ENCODE data around the gene RIMBP3C. TPM values are rescaled to one million over a fixed set of nuclear protein-coding genes. Genes with fewer than 3 reads are reported as not detected.

The RIMBP3C gene
- total and polyA plus RNA-seq, 2 donors (not counting 1 experiment from before 2014, with no cell fraction given), result 0.22 to 0.89 TPM

DNA sequence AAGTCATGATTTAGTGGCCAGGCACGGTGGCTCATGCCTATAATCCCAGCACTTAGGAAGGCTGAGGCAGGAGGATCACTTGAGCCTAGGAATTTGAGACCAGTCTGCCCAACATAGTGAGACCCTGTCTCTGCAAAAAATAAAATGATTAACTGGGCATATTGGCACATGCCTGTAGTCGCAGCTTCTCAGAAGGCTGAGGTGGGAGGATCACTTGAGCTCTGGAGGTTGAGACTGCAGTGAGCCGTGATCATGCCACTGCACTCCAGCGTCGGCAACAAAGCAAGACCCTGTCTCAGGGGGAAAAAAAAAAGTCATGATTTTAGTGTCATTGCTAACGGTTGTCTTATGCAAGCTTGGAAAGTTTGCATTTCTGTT is 28.2 kb upstream of the RIMBP3C start:
- Histone ChIP-seq H3K27me3 (replicated peaks in 1 of 4; ENCODE audit: control extremely low read depth in 1 of 4, control insufficient read depth in 3 of 4, insufficient read depth in 4 of 4, low read length in 3 of 4) (no peaks in the 10 kb centered on the region), H3K36me3 (replicated peaks in 1 of 2; ENCODE audit: control extremely low read depth in 1 of 2, control insufficient read depth in 1 of 2, extremely low read depth in 1 of 2, insufficient read depth in 2 of 2, low read length in 1 of 2) (peaks cover 3 to 10% of the 10 kb centered on the region in 2 experiments), H3K27ac (ENCODE audit: low read length in 2 of 2) (no peak overlapping the region), H3K4me3 (ENCODE audit: control extremely low read depth in 1 of 5, extremely low read depth in 1 of 5, insufficient read depth in 1 of 5, low read depth in 2 of 5, low read length in 4 of 5) (no peak overlapping the region), H4K20me1 (ENCODE audit: control insufficient read depth, insufficient read depth, low read length, poor library complexity, severe bottlenecking) (peaks cover 85% of the 10 kb centered on the region), H3K9me3 (ENCODE audit: control extremely low read depth in 1 of 3, control insufficient read depth in 2 of 3, insufficient read depth in 1 of 3, low read length in 2 of 3) (no peaks in the 10 kb centered on the region), H3K4me2 (replicated peaks; ENCODE audit: low read depth, low read length, poor library complexity, severe bottlenecking) (no peak overlapping the region), H3K9ac (ENCODE audit: low read length) (no peak overlapping the region), H3K4me1 (ENCODE audit: control insufficient read depth in 2 of 2, insufficient read depth in 2 of 2, low read length in 2 of 2) (peaks cover 8 to 29% of the 10 kb centered on the region in 2 donors), H2AFZ (ENCODE audit: insufficient read depth, low read depth, low read length, poor library complexity, severe bottlenecking) (no peak overlapping the region), H3K79me2 (ENCODE audit: control insufficient read depth, insufficient read depth, low read length) (peaks cover 97% of the 10 kb centered on the region)
- H3K4me1 Mint-ChIP-seq, result peaks cover 47% of the 10 kb centered on the region
- H3K27me3 Mint-ChIP-seq, result no peaks in the 10 kb centered on the region
- intact Hi-C loops (cut with micrococcal nuclease), result no loop called here
- no peak for ATAC-seq (ENCODE audit: low read depth)
- POLR2A ChIA-PET, result no interaction called here
- H3K4me3 Mint-ChIP-seq, result no peak overlapping the region
- CTCF ChIA-PET, result interaction anchor here (0.7 kb wide), 1 partner anchor 18 kb away, joined by 3 read pairs; no protein-coding TSS in a partner anchor
- no peak for DNase-seq
- H3K9me3 Mint-ChIP-seq (ENCODE audit: insufficient read depth), result no peaks in the 10 kb centered on the region
- 83% methylated on average over 5 of the region's 6 CpGs for WGBS (ENCODE audit: insufficient coverage)
- no peak for TF ChIP-seq EZH2 (IDR thresholded peaks at IDR 0.05; ENCODE audit: borderline replicate concordance, insufficient read depth, low read depth, low read length, poor library complexity, severe bottlenecking)
- TF ChIP-seq, protein P1, sequence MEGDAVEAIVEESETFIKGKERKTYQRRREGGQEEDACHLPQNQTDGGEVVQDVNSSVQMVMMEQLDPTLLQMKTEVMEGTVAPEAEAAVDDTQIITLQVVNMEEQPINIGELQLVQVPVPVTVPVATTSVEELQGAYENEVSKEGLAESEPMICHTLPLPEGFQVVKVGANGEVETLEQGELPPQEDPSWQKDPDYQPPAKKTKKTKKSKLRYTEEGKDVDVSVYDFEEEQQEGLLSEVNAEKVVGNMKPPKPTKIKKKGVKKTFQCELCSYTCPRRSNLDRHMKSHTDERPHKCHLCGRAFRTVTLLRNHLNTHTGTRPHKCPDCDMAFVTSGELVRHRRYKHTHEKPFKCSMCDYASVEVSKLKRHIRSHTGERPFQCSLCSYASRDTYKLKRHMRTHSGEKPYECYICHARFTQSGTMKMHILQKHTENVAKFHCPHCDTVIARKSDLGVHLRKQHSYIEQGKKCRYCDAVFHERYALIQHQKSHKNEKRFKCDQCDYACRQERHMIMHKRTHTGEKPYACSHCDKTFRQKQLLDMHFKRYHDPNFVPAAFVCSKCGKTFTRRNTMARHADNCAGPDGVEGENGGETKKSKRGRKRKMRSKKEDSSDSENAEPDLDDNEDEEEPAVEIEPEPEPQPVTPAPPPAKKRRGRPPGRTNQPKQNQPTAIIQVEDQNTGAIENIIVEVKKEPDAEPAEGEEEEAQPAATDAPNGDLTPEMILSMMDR (IDR thresholded peaks at IDR 0.05), result no peak
- H3K27ac Mint-ChIP-seq, result peak overlapping the region; percentile 7

DNA sequence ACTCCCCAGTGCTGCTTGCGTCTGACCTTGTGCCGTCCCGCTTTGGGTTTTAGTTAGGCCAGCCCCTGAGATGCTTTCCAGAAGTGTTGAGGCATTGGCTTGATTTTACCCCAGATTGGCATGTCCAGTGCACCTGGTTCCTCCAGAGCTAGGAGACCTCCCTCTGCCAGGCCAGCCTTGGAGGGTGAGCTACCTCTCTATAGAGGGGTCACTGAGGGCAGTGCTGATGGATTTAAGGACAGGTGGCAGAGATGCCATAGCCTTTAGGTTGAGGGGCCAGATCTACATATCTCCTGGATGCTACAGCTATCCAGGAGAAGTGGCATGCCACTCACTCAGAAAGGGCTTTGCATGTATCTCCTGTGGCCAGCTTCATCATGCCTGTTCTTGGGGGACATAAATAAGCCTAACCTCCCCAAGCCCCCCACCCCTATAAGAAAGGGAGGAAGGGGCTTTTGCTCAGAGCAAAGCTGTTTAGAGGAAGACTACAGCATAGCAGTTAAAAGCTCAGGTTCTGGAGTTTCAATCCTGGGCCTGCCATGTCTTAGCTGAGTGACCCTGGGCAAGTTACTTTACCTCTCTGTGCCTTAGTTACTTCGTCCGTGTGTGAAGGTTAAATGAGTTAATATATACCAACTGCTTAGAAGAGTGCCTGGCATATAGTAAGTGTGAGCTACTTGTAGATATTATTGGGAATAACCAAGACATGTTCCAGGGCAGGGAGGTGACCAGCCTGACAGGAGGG is 22.7 kb upstream of the RIMBP3C start:
- ChIA-PET CTCF (interaction anchor here (0.7 to 1.4 kb wide), 2 partner anchors 14 to 73 kb away, joined by 3 to 4 read pairs; no protein-coding TSS in a partner anchor), POLR2A (no interaction called here)
- Histone ChIP-seq H3K9ac (ENCODE audit: low read length) (no peak overlapping the region), H3K4me1 (ENCODE audit: control insufficient read depth in 2 of 2, insufficient read depth in 2 of 2, low read length in 2 of 2) (peaks cover 26 to 40% of the 10 kb centered on the region in 2 donors), H4K20me1 (ENCODE audit: control insufficient read depth, insufficient read depth, low read length, poor library complexity, severe bottlenecking) (peaks cover 93% of the 10 kb centered on the region), H2AFZ (ENCODE audit: insufficient read depth, low read depth, low read length, poor library complexity, severe bottlenecking) (no peak overlapping the region), H3K36me3 (replicated peaks in 1 of 2; ENCODE audit: control extremely low read depth in 1 of 2, control insufficient read depth in 1 of 2, extremely low read depth in 1 of 2, insufficient read depth in 2 of 2, low read length in 1 of 2) (peaks cover 4 to 7% of the 10 kb centered on the region in 2 experiments), H3K4me2 (replicated peaks; ENCODE audit: low read depth, low read length, poor library complexity, severe bottlenecking) (no peak overlapping the region), H3K4me3 (ENCODE audit: control extremely low read depth in 1 of 5, extremely low read depth in 1 of 5, insufficient read depth in 1 of 5, low read depth in 2 of 5, low read length in 4 of 5) (no peak overlapping the region), H3K27me3 (replicated peaks in 1 of 4; ENCODE audit: control extremely low read depth in 1 of 4, control insufficient read depth in 3 of 4, insufficient read depth in 4 of 4, low read length in 3 of 4) (no peaks in the 10 kb centered on the region), H3K27ac (ENCODE audit: low read length in 2 of 2) (no peak overlapping the region), H3K79me2 (ENCODE audit: control insufficient read depth, insufficient read depth, low read length) (peaks cover 100% of the 10 kb centered on the region), H3K9me3 (ENCODE audit: control extremely low read depth in 1 of 3, control insufficient read depth in 2 of 3, insufficient read depth in 1 of 3, low read length in 2 of 3) (no peaks in the 10 kb centered on the region)
- 83% methylated on average over 5 of the region's 5 CpGs for WGBS (ENCODE audit: insufficient coverage)
- ATAC-seq (ENCODE audit: low read depth) (no peak), DNase-seq (no peak)
- H3K4me3 Mint-ChIP-seq, result no peak overlapping the region
- peaks cover 61% of the 10 kb centered on the region for H3K4me1 Mint-ChIP-seq
- no peak overlapping the region for H3K27ac Mint-ChIP-seq
- no peaks in the 10 kb centered on the region for H3K9me3 Mint-ChIP-seq (ENCODE audit: insufficient read depth)
- no peak for TF ChIP-seq EZH2 (IDR thresholded peaks at IDR 0.05; ENCODE audit: borderline replicate concordance, insufficient read depth, low read depth, low read length, poor library complexity, severe bottlenecking)
- TF ChIP-seq, protein P1 (IDR thresholded peaks at IDR 0.05), result no peak
- H3K27me3 Mint-ChIP-seq, result no peaks in the 10 kb centered on the region
- intact Hi-C loops (cut with micrococcal nuclease), result no loop called here

Data from B cell (primary cell).